Suprapubic skin (tissue), 4 donors: ENCODE measurements around the gene NUP42. TPM values are rescaled to one million over a fixed set of nuclear protein-coding genes. Genes with fewer than 3 reads are reported as not detected.

ENCODE experiments used
- DNase-seq, 2 donors: peaks; one replicate each; pipeline ENCODE4 v3.0.0-alpha.2; 2019; ENCODE audit warnings: low spot score in 2 of 2
- H3K27ac ChIP-seq: fragments of 200-600 bp; sonication (generic); one replicate; pipeline ENCODE4 v1.5.1; 2019
- H3K27me3 ChIP-seq: fragments of 200-600 bp; sonication (generic); one replicate; pipeline ENCODE4 v1.5.1; 2019
- H3K36me3 ChIP-seq: fragments of 200-600 bp; sonication (generic); one replicate; pipeline ENCODE4 v1.5.1; 2019
- H3K4me1 ChIP-seq: fragments of 200-600 bp; sonication (generic); one replicate; pipeline ENCODE4 v1.5.1; 2019
- H3K4me3 ChIP-seq: fragments of 200-600 bp; sonication (generic); one replicate; pipeline ENCODE4 v1.5.1; 2019; ENCODE audit warnings: mild to moderate bottlenecking
- H3K9me3 ChIP-seq: fragments of 200-600 bp; sonication (generic); one replicate; pipeline ENCODE4 v1.5.1; 2019
- EP300 ChIP-seq: sonication (generic); formaldehyde crosslinking; IDR thresholded peaks from one replicate; pipeline ENCODE4 v1.6.1; 2017; ENCODE audit warnings: antibody characterized with exemption
- POLR2A ChIP-seq, 2 donors: fragments of 450-650 bp; IDR thresholded peaks; one replicate each; pipeline ENCODE4 v1.6.1; 2017; ENCODE audit warnings: antibody characterized with exemption in 2 of 2, mild to moderate bottlenecking in 2 of 2, moderate library complexity in 2 of 2
- POLR2AphosphoS5 ChIP-seq, 3 donors: sonication (generic); formaldehyde crosslinking; IDR thresholded peaks; one replicate each; pipeline ENCODE4 v1.6.1; 2017; ENCODE audit warnings: antibody characterized with exemption in 3 of 3
- WGBS: methylation state at CpG from one replicate; pipeline ENCODE4 v1.1.5; 2018; 5-methylcytosine and 5-hydroxymethylcytosine counted together
- total RNA-seq, 4 donors: library from RNA; depleted of rRNA; stranded (reverse); fragments of >200 nt; gene quantifications; one replicate each; pipeline ENCODE4 v1.1.0, GENCODE V29; 2016
- TF ChIP-seq, protein P1 (sequence below), 2 donors: fragments of 200-600 bp in 1 of 2; fragments of 450-650 bp in 1 of 2; sonication (generic) in 1 of 2; IDR thresholded peaks; one replicate each; pipeline ENCODE4 v1.5.1; 2016 to 2019; ENCODE audit warnings: antibody characterized with exemption in 2 of 2, mild to moderate bottlenecking in 1 of 2, moderate library complexity in 1 of 2

NUP42 gene
- total RNA-seq, 4 donors from 2014 or later = 34.4 to 46.6 (median 38.0) TPM

- H3K27ac ChIP-seq = no peak overlapping the region
- no peak for TF ChIP-seq POLR2AphosphoS5 (IDR thresholded peaks at IDR 0.05)
- no peak for TF ChIP-seq EP300
- TF ChIP-seq, protein P1, sequence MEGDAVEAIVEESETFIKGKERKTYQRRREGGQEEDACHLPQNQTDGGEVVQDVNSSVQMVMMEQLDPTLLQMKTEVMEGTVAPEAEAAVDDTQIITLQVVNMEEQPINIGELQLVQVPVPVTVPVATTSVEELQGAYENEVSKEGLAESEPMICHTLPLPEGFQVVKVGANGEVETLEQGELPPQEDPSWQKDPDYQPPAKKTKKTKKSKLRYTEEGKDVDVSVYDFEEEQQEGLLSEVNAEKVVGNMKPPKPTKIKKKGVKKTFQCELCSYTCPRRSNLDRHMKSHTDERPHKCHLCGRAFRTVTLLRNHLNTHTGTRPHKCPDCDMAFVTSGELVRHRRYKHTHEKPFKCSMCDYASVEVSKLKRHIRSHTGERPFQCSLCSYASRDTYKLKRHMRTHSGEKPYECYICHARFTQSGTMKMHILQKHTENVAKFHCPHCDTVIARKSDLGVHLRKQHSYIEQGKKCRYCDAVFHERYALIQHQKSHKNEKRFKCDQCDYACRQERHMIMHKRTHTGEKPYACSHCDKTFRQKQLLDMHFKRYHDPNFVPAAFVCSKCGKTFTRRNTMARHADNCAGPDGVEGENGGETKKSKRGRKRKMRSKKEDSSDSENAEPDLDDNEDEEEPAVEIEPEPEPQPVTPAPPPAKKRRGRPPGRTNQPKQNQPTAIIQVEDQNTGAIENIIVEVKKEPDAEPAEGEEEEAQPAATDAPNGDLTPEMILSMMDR (IDR thresholded peaks at IDR 0.05) = no peak
- TF ChIP-seq POLR2A (IDR thresholded peaks at IDR 0.05) = no peak
- H3K4me3 ChIP-seq = peak overlapping the region; percentile 44
- no peaks in the 10 kb centered on the region for H3K27me3 ChIP-seq
- no peaks in the 10 kb centered on the region for H3K9me3 ChIP-seq
- H3K36me3 ChIP-seq = peaks cover 11% of the 10 kb centered on the region
- peaks cover 11% of the 10 kb centered on the region for H3K4me1 ChIP-seq
- DNase-seq = no peak
- 61% methylated on average over 2 of the region's 2 CpGs for WGBS
Observed at GRCh38 chr7:23205577-23205908, 23.7 kb downstream of the NUP42 start.

DNA sequence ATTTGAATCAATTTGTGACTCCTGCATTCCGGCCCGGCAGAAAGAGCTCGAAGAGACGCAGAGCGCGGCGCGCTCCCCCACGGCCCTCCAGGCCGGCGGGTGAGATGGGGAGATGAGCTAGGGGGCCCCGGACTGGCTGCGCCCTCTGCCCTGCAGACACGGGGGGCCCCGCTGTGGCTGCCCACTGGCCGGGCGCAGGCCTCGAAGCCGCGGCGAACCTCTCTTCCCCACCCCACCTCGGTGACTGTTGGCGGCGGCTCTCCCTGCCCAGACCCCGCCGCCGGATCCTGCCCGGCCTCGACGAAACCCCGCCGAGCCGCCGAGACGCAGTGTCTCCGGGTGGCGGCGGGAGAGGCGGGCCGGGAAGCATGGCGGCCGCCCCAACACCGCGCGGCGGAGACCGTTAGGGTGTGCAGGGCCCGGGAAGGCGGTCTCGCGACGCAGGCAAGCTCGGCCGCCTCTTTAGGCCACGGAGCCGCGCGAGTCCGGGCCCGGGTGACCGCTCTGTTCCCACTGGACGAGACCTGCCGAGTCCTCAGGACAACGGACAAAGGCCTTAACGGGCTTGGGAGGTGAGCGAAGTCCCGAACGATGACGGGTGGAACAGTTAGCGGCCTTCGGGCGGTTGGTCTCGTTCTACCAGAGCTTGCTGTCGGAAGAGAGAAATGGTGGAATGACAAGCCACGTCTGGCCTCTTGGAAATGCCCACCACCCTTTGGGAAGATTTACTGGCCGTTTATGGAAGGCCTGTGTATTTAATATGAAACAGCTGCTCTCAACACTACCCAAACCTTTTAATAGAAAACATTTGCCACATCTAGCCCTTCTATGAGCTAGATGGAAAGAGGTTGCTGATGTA is 24.3 kb downstream of the NUP42 start:
- no peak overlapping the region for H3K27ac ChIP-seq
- no peaks in the 10 kb centered on the region for H3K27me3 ChIP-seq
- peaks cover 11% of the 10 kb centered on the region for H3K4me1 ChIP-seq
- no peak for TF ChIP-seq POLR2A (IDR thresholded peaks at IDR 0.05)
- TF ChIP-seq, protein P1 (IDR thresholded peaks at IDR 0.05) = no peak
- no peak for TF ChIP-seq EP300
- TF ChIP-seq POLR2AphosphoS5 (IDR thresholded peaks at IDR 0.05) = no peak
- H3K9me3 ChIP-seq = no peaks in the 10 kb centered on the region
- no peak for DNase-seq
- peaks cover 11% of the 10 kb centered on the region for H3K36me3 ChIP-seq
- 59% methylated on average over 33 of the region's 76 CpGs for WGBS
- peak overlapping the region; percentile 44 for H3K4me3 ChIP-seq

DNA sequence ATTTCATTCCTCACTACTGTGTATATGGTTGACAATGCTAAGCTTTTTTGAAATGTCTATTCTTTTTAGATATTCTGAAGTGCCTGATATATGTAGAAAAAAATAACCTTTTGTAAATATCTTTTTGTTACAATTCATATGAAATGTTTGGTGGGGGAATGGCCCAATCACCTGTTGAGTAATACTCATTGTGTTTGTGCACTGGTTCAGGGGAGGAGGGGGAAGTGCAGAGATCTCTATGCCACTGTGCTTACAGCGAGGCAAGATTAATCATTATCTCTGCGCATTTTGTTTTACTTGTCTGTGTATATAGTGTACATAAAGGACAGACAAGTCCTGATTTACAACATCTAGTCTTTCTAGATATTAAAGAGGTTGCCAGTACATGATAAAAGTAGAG is 25.2 kb downstream of the NUP42 start:
- TF ChIP-seq POLR2AphosphoS5 (IDR thresholded peaks at IDR 0.05) = no peak
- TF ChIP-seq, protein P1 (IDR thresholded peaks at IDR 0.05) = no peak
- no peak for TF ChIP-seq POLR2A (IDR thresholded peaks at IDR 0.05)
- no peak for TF ChIP-seq EP300
- DNase-seq = no peak
- peaks cover 2% of the 10 kb centered on the region for H3K36me3 ChIP-seq
- H3K4me1 ChIP-seq = peaks cover 11% of the 10 kb centered on the region
- H3K4me3 ChIP-seq = no peak overlapping the region
- no peak overlapping the region for H3K27ac ChIP-seq
- WGBS = 90% methylated on average over 2 of the region's 2 CpGs
- H3K9me3 ChIP-seq = no peaks in the 10 kb centered on the region
- H3K27me3 ChIP-seq = no peaks in the 10 kb centered on the region

- 60% methylated on average over 3 of the region's 3 CpGs for WGBS
- H3K9me3 ChIP-seq = no peaks in the 10 kb centered on the region
- no peak for DNase-seq
Observed at GRCh38 chr7:23207884-23208283, 26.0 kb downstream of the NUP42 start.

GRCh38 chr7:23208316-23208715 is 26.5 kb downstream of the NUP42 start:
- 82% methylated on average over 4 of the region's 4 CpGs for WGBS
- TF ChIP-seq POLR2A (IDR thresholded peaks at IDR 0.05) (no peak), POLR2AphosphoS5 (IDR thresholded peaks at IDR 0.05) (no peak), EP300 (no peak)
- TF ChIP-seq, protein P1 (IDR thresholded peaks at IDR 0.05) = no peak

More at GRCh38 chr7:23207884-23208283, 26.0 kb downstream of the NUP42 start:
- H3K36me3 ChIP-seq = no peaks in the 10 kb centered on the region
- peaks cover 11% of the 10 kb centered on the region for H3K4me1 ChIP-seq
- TF ChIP-seq, protein P1 (IDR thresholded peaks at IDR 0.05) = no peak
- no peak for TF ChIP-seq EP300
- no peak for TF ChIP-seq POLR2AphosphoS5 (IDR thresholded peaks at IDR 0.05)
- no peak for TF ChIP-seq POLR2A (IDR thresholded peaks at IDR 0.05)
- no peak overlapping the region for H3K27ac ChIP-seq
- H3K4me3 ChIP-seq = no peak overlapping the region
- H3K27me3 ChIP-seq = no peaks in the 10 kb centered on the region

More at GRCh38 chr7:23208316-23208715, 26.5 kb downstream of the NUP42 start:
- Histone ChIP-seq H3K36me3 (no peaks in the 10 kb centered on the region), H3K4me1 (peaks cover 11% of the 10 kb centered on the region), H3K9me3 (no peaks in the 10 kb centered on the region), H3K4me3 (no peak overlapping the region), H3K27me3 (no peaks in the 10 kb centered on the region), H3K27ac (no peak overlapping the region)
- DNase-seq = no peak
